ENCODE results near the gene SPATA31E1. TPM values are rescaled to one million over a fixed set of nuclear protein-coding genes. Genes with fewer than 3 reads are reported as not detected.
A peak's percentile ranks its signal among the peaks of the same experiment; 100 is the strongest.

Gene SPATA31E1
- total RNA-seq, 1 donor from 2014 or later: not detected

DNA sequence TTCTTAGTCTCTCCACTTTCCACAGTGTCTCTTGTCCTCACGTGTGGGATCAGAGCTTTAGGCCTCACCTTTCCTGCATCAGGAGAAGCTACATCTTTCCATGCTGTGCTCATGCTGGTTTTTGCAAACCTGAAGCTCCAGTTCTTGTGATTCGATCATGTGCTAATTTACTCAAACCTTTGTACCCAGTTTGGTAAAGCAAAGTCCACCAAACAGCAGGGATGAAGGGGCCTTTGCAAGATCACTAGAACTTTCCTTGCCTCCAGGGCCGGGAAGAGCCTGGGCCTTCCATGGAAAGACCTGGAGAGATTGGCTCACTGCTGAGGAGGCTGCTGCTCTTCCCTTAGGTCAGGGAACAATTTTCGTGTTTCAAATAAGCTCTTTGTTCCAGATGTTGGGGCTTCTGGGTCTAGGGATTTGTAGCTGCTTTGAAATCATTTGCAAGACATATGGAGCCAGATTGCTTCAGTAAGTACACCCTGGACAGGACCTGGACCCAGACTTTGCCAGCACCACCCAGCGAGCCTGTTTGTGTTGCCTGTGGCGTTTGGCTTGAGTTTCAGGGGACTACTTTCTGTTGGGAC lies 18.7 kb upstream of the SPATA31E1 start:
- ATAC-seq: no peak
- Histone ChIP-seq H3K4me1 (no peaks in the 10 kb centered on the region), H3K4me3 (no peak overlapping the region), H3K27ac (no peak overlapping the region), H3K36me3 (no peaks in the 10 kb centered on the region), H3K9me3 (no peaks in the 10 kb centered on the region), H3K27me3 (no peaks in the 10 kb centered on the region)
- TF ChIP-seq, protein P1, sequence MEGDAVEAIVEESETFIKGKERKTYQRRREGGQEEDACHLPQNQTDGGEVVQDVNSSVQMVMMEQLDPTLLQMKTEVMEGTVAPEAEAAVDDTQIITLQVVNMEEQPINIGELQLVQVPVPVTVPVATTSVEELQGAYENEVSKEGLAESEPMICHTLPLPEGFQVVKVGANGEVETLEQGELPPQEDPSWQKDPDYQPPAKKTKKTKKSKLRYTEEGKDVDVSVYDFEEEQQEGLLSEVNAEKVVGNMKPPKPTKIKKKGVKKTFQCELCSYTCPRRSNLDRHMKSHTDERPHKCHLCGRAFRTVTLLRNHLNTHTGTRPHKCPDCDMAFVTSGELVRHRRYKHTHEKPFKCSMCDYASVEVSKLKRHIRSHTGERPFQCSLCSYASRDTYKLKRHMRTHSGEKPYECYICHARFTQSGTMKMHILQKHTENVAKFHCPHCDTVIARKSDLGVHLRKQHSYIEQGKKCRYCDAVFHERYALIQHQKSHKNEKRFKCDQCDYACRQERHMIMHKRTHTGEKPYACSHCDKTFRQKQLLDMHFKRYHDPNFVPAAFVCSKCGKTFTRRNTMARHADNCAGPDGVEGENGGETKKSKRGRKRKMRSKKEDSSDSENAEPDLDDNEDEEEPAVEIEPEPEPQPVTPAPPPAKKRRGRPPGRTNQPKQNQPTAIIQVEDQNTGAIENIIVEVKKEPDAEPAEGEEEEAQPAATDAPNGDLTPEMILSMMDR (IDR thresholded peaks at IDR 0.05): no peak
- DNase-seq: no peak
- intact Hi-C loops (cut with DNase I): no loop called here

DNA sequence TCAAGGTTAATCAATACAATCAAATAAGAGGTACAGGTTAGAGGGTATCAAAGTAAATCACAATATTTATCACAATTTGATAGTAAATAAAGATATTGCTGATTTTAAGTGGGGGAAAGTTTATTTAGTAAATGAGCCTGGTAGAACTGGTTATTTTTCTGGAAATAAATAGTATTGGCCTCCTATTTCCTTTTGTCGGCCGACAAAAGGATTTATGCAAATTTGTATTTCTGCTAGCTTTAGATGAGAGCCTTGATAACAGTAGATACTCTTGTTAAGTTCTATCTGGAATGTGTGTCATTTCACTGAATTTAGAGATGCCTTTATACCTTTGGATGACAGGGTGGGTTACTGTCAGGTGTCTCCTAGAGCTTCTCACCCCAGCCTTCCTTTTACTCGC lies 17.8 kb upstream of the SPATA31E1 start:
- intact Hi-C loops (cut with DNase I): no loop called here
- TF ChIP-seq, protein P1 (IDR thresholded peaks at IDR 0.05): no peak
- no peak for ATAC-seq
- Histone ChIP-seq H3K4me3 (no peak overlapping the region), H3K27ac (no peak overlapping the region), H3K9me3 (no peaks in the 10 kb centered on the region), H3K36me3 (no peaks in the 10 kb centered on the region), H3K4me1 (no peaks in the 10 kb centered on the region), H3K27me3 (no peaks in the 10 kb centered on the region)
- DNase-seq: no peak

DNA sequence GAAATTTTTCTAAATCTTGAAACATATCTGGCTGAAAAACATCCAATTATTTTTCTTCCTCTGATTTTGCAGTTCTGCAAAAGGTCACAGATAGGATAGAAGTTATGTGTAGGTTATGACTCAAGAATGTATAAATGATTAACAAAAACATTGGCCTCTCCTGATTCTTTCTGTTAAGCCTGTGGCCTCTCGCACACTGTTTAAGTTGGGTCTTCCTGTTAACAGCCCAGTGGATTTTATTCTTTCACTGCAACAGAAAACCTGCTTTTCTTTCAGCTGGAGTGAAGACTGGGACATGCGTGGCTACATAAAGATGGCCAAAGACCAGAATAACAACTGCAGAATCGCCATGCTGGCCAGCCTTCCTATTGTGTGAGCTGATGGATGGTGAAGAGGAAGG lies 17.1 kb upstream of the SPATA31E1 start:
- intact Hi-C loops (cut with DNase I): no loop called here
- ATAC-seq: no peak

DNA sequence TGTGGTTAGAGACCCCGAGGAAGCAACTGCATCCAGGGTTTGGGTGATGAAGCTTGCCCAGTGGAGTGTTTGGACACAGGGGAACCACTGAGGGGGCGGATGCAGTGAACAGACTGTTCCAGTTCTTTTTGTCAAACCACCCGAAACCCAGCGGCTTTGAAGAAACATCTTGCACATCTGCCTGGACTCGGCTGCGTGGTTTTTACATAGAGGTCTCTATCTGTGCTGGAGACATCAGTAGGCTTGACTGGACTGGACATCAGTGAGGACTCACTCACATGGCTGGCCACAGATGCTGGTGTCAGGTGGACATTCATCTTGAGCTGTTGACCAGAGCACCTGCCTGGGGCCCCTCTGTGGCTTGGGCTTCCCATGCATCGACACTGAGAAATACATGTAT lies 15.3 kb upstream of the SPATA31E1 start:
- intact Hi-C loops (cut with DNase I): no loop called here
- Histone ChIP-seq H3K27ac (no peak overlapping the region), H3K36me3 (no peaks in the 10 kb centered on the region), H3K9me3 (no peaks in the 10 kb centered on the region), H3K4me3 (no peak overlapping the region), H3K27me3 (no peaks in the 10 kb centered on the region), H3K4me1 (no peaks in the 10 kb centered on the region)
- DNase-seq (no peak), ATAC-seq (no peak)
- TF ChIP-seq, protein P1 (IDR thresholded peaks at IDR 0.05): no peak

More for the DNA sequence above, 17.1 kb upstream of the SPATA31E1 start:
- Histone ChIP-seq H3K9me3 (no peaks in the 10 kb centered on the region), H3K27me3 (no peaks in the 10 kb centered on the region), H3K4me3 (no peak overlapping the region), H3K36me3 (no peaks in the 10 kb centered on the region), H3K27ac (no peak overlapping the region), H3K4me1 (no peaks in the 10 kb centered on the region)
- DNase-seq: no peak
- TF ChIP-seq, protein P1 (IDR thresholded peaks at IDR 0.05): no peak

DNA sequence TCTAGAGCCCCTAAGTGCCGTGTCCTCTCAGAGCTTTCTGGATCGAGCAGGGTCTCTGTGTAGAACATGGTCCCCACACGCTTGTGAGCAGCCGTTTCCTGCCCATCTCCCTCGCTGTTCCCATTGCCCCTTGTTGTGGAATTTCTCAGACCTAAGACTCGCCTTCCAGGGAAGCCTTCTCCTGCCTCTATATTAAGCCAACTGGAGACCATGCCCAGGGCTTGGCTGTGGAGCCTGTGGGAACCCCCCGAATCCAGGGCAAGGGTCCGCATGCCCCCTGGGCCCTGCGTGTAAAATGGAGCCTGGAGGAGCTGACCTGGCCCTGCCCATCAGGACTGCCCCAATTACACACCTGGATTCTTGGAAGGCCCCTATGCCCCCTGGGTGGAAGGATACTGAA lies 14.5 kb upstream of the SPATA31E1 start:
- H3K4me1 ChIP-seq: no peaks in the 10 kb centered on the region
- no peaks in the 10 kb centered on the region for H3K27me3 ChIP-seq
- no peak overlapping the region for H3K27ac ChIP-seq
- no peaks in the 10 kb centered on the region for H3K36me3 ChIP-seq
- TF ChIP-seq, protein P1 (IDR thresholded peaks at IDR 0.05): no peak
- no peaks in the 10 kb centered on the region for H3K9me3 ChIP-seq
- intact Hi-C loops (cut with DNase I): no loop called here
- ATAC-seq (no peak), DNase-seq (no peak)
- no peak overlapping the region for H3K4me3 ChIP-seq

DNA sequence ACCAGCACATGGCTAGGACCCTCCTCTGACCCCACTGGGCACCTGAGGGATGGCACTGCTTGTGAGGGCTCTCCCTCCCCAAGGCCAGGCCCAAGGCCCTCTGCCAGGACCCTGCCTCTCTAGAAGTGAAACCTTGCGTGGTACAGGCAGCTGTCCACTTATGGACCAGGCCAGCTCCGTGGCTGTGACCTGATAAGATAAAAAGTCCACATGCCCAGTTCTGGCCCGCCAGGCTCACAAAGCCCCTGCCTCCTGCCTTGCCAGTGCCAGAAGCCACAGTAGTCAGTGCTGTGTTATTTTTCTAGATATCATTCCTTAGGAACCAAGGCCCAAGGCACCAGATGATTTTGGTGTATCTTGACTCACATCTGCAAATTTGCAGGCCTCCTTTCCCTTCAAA lies 14.0 kb upstream of the SPATA31E1 start:
- Histone ChIP-seq H3K4me3 (no peak overlapping the region), H3K27me3 (no peaks in the 10 kb centered on the region), H3K9me3 (no peaks in the 10 kb centered on the region), H3K36me3 (no peaks in the 10 kb centered on the region), H3K27ac (no peak overlapping the region), H3K4me1 (no peaks in the 10 kb centered on the region)
- TF ChIP-seq, protein P1 (IDR thresholded peaks at IDR 0.05): no peak
- ATAC-seq: no peak
- intact Hi-C loops (cut with DNase I): no loop called here
- peak; percentile 47 for DNase-seq

All from upper lobe of right lung (tissue), 1 donor.